Measurements from ENCODE around the gene CNPY2.

CNPY2 gene

GRCh38 chr12:56261503-56262232 is 54.1 kb downstream of the CNPY2 start:
- no peak overlapping the region for H3K4me3 ChIP-seq (ENCODE audit: low read length)
- no peak for DNase-seq (ENCODE audit: low read depth)
- TF ChIP-seq CTCF (conservative IDR thresholded peaks at IDR 0.05; ENCODE audit: low read depth, low read length) = no peak

- DNase-seq (ENCODE audit: low read depth) = no peak
- TF ChIP-seq CTCF (conservative IDR thresholded peaks at IDR 0.05; ENCODE audit: low read depth, low read length) = no peak
- H3K4me3 ChIP-seq (ENCODE audit: low read length) = no peak overlapping the region
These were observed 54.9 kb downstream of the CNPY2 start for GRCh38 chr12:56260921-56261320.

- DNase-seq (ENCODE audit: low read depth) = no peak
- TF ChIP-seq CTCF (conservative IDR thresholded peaks at IDR 0.05; ENCODE audit: low read depth, low read length) = no peak
- no peak overlapping the region for H3K4me3 ChIP-seq (ENCODE audit: low read length)
These were observed 55.4 kb downstream of the CNPY2 start for GRCh38 chr12:56260380-56260779.

Data from retinal pigment epithelial cell (primary cell).